IMR-90 (cell line): ENCODE data around the gene TBC1D8. TPM values are rescaled to one million over a fixed set of nuclear protein-coding genes. Genes with fewer than 3 reads are reported as not detected.

ENCODE experiments used
- ATAC-seq: fragments of 200-7000 bp; cut with Tn5 transposase; 2 replicates; pipeline ENCODE4 v1.9.1; 2020; ENCODE audit warnings: low read depth, mild to moderate bottlenecking, moderate library complexity
- BruUV-seq: library from RNA; stranded (reverse); fragments of 400-500 nt; replicated peaks from 2 replicates; lab custom pipeline; 2021; lab: Mats Ljungman, UMichigan
- CTCF ChIA-PET: fragments of 300-600 bp; formaldehyde crosslinking; extraction: SDS; loops from one replicate; lab custom pipeline; 2021; ENCODE audit warnings: antibody characterized with exemption; lab: Yijun Ruan, JAX
- POLR2A ChIA-PET: fragments of 300-600 bp; sonication (Branson Sonifier 250); formaldehyde crosslinking; loops from one replicate; lab custom pipeline; 2022; ENCODE audit warnings: antibody characterized with exemption; ENCODE audit not compliant: unreplicated experiment; lab: Charles Lee
- DNase-seq: peaks from one replicate; pipeline ENCODE4 v3.0.0; 2013
- H2AFZ ChIP-seq: replicated peaks from 2 replicates; pipeline ENCODE3; 2013; ENCODE audit warnings: low read length, mild to moderate bottlenecking; ENCODE audit not compliant: poor library complexity
- H2AK5ac ChIP-seq: 2 replicates; pipeline ENCODE4 v1.6.1; 2013; ENCODE audit warnings: low read depth, low read length, inconsistent platforms
- H2AK9ac ChIP-seq: replicated peaks from 2 replicates; pipeline ENCODE3; 2013; ENCODE audit warnings: mild to moderate bottlenecking, low read depth, low read length, moderate library complexity; ENCODE audit not compliant: poor library complexity
- H2BK120ac ChIP-seq: 2 replicates; pipeline ENCODE4 v1.6.1; 2013; ENCODE audit warnings: low read depth, low read length, inconsistent platforms
- H2BK15ac ChIP-seq: 3 replicates; pipeline ENCODE4 v1.6.1; 2013; ENCODE audit warnings: low read depth, low read length, inconsistent platforms
- H2BK20ac ChIP-seq: 2 replicates; pipeline ENCODE4 v1.6.1; 2013; ENCODE audit warnings: low read depth, mild to moderate bottlenecking, inconsistent platforms, low read length, moderate library complexity
- H2BK5ac ChIP-seq: 2 replicates; pipeline ENCODE4 v1.6.1; 2013; ENCODE audit warnings: mild to moderate bottlenecking, low read depth, low read length, inconsistent platforms; ENCODE audit not compliant: poor library complexity, severe bottlenecking
- H3K14ac ChIP-seq: replicated peaks from 2 replicates; pipeline ENCODE4 v1.6.1; 2013; ENCODE audit warnings: low read depth, low read length, inconsistent platforms
- H3K18ac ChIP-seq: 2 replicates; pipeline ENCODE4 v1.6.1; 2013; ENCODE audit warnings: low read depth, low read length, control low read depth
- H3K23ac ChIP-seq: 2 replicates; pipeline ENCODE4 v1.6.1; 2013; ENCODE audit warnings: low read depth, low read length, inconsistent platforms
- H3K27ac ChIP-seq: 2 replicates; pipeline ENCODE4 v1.5.1; 2013; ENCODE audit warnings: mild to moderate bottlenecking, control low read depth, low read length; ENCODE audit not compliant: insufficient read depth
- H3K27me3 ChIP-seq: 2 replicates; pipeline ENCODE4 v1.6.1; 2013; ENCODE audit warnings: low read length; ENCODE audit not compliant: control insufficient read depth, insufficient read depth
- H3K36me3 ChIP-seq: 2 replicates; pipeline ENCODE4 v1.6.1; 2013; ENCODE audit warnings: low read length, mixed read lengths; ENCODE audit not compliant: control insufficient read depth, insufficient read depth
- H3K4ac ChIP-seq: 2 replicates; pipeline ENCODE4 v1.6.1; 2013; ENCODE audit warnings: low read depth, low read length, inconsistent platforms
- H3K4me1 ChIP-seq: 2 replicates; pipeline ENCODE4 v1.6.1; 2013; ENCODE audit warnings: low read length, mixed read lengths; ENCODE audit not compliant: control insufficient read depth, insufficient read depth
- H3K4me2 ChIP-seq: 2 replicates; pipeline ENCODE4 v1.6.1; 2013; ENCODE audit warnings: low read depth, mild to moderate bottlenecking, control low read depth, low read length, moderate library complexity
- H3K4me3 ChIP-seq: 2 replicates; pipeline ENCODE4 v1.5.1; 2013; ENCODE audit warnings: low read depth, mild to moderate bottlenecking, control low read depth, low read length, moderate library complexity; ENCODE audit not compliant: insufficient read depth
- H3K56ac ChIP-seq: 2 replicates; pipeline ENCODE4 v1.6.1; 2013; ENCODE audit warnings: low read length, inconsistent platforms; ENCODE audit not compliant: insufficient read depth; ENCODE audit errors: extremely low read depth
- H3K79me1 ChIP-seq, 2 experiments: 2 replicates each; pipeline ENCODE4 v1.6.1; 2013; ENCODE audit warnings: low read length in 2 of 2, inconsistent platforms in 1 of 2, low read depth in 1 of 2
- H3K9ac ChIP-seq: 2 replicates; pipeline ENCODE4 v1.6.1; 2013; ENCODE audit warnings: low read depth, low read length, control low read depth
- H3K9me1 ChIP-seq: 2 replicates; pipeline ENCODE4 v1.6.1; 2013; ENCODE audit warnings: low read length, inconsistent platforms; ENCODE audit not compliant: insufficient read depth
- H3K9me3 ChIP-seq: 2 replicates; pipeline ENCODE4 v1.6.1; 2013; ENCODE audit warnings: low read length; ENCODE audit not compliant: control insufficient read depth, insufficient read depth
- H4K20me1 ChIP-seq: 2 replicates; pipeline ENCODE4 v1.6.1; 2013; ENCODE audit warnings: low read length, inconsistent platforms; ENCODE audit not compliant: insufficient read depth
- H4K5ac ChIP-seq: 2 replicates; pipeline ENCODE4 v1.6.1; 2013; ENCODE audit warnings: mild to moderate bottlenecking, low read depth, low read length, control low read depth
- H4K8ac ChIP-seq, 2 experiments: 2 replicates each; pipeline ENCODE4 v1.6.1; 2013; ENCODE audit warnings: low read depth in 2 of 2, low read length in 2 of 2, control low read depth in 1 of 2, inconsistent platforms in 1 of 2
- H4K91ac ChIP-seq: 2 replicates; pipeline ENCODE4 v1.6.1; 2013; ENCODE audit warnings: low read depth, low read length, inconsistent platforms; ENCODE audit not compliant: insufficient read depth
- CHD1 ChIP-seq: IDR thresholded peaks from 2 replicates; pipeline ENCODE4 v1.6.1; 2012; ENCODE audit warnings: low read depth, low read length, improper control_type of control experiment
- CTCF ChIP-seq: conservative IDR thresholded peaks from 2 replicates; pipeline ENCODE4 v1.5.1; 2012; ENCODE audit warnings: mild to moderate bottlenecking, low read depth, low read length, improper control_type of control experiment
- ELK1 ChIP-seq: fragments of 150-350 bp; IDR thresholded peaks from 2 replicates; pipeline ENCODE4 v1.6.1; 2016; ENCODE audit warnings: low read depth, mild to moderate bottlenecking, low read length, moderate library complexity, borderline replicate concordance
- FOS ChIP-seq: fragments of 150-350 bp; IDR thresholded peaks from 2 replicates; pipeline ENCODE4 v1.6.1; 2016; ENCODE audit warnings: low read depth, low read length
- MAZ ChIP-seq: IDR thresholded peaks from 2 replicates; pipeline ENCODE4 v1.6.1; 2012; ENCODE audit warnings: low read depth, mild to moderate bottlenecking, low read length, improper control_type of control experiment, moderate library complexity, borderline replicate concordance
- NFE2L2 ChIP-seq: fragments of 150-350 bp; IDR thresholded peaks from 2 replicates; pipeline ENCODE4 v1.6.1; 2016; ENCODE audit warnings: low read depth, mild to moderate bottlenecking, low read length
- RCOR1 ChIP-seq: IDR thresholded peaks from 2 replicates; pipeline ENCODE4 v1.6.1; 2012; ENCODE audit warnings: mild to moderate bottlenecking, low read length, improper control_type of control experiment; ENCODE audit not compliant: insufficient replicate concordance
- RFX5 ChIP-seq: IDR thresholded peaks from 2 replicates; pipeline ENCODE4 v1.8.0; 2012; ENCODE audit warnings: low read depth, mild to moderate bottlenecking, low read length, moderate library complexity
- SMC3 ChIP-seq: fragments of 150-350 bp; IDR thresholded peaks from 2 replicates; pipeline ENCODE4 v1.6.1; 2016; ENCODE audit warnings: low read depth, mild to moderate bottlenecking, antibody characterized with exemption, low read length, moderate library complexity
- USF2 ChIP-seq: fragments of 150-350 bp; IDR thresholded peaks from 2 replicates; pipeline ENCODE4 v1.6.1; 2017; ENCODE audit warnings: mild to moderate bottlenecking, antibody characterized with exemption, low read length, low read depth
- WGBS, 2 experiments: methylation state at CpG; one replicate each; pipeline versions ENCODE4 v1.1.5 to v1.1.7; 2013; ENCODE audit warnings: missing lambda C conversion rate in 2 of 2; ENCODE audit not compliant: insufficient read length in 1 of 2; ENCODE audit errors: extremely low coverage in 2 of 2; 5-methylcytosine and 5-hydroxymethylcytosine counted together
- dilution Hi-C: fragments of 300-500 bp; cut with HindIII; formaldehyde crosslinking; loops from one replicate; pipeline ENCODE4 v1.14.3; 2018; ENCODE audit warnings: low sequenced_read_pairs; ENCODE audit not compliant: unreplicated experiment
- in situ Hi-C: fragments of 300-500 bp; cut with MboI; formaldehyde crosslinking; loops from 3 replicates; pipeline ENCODE4 v1.14.3; 2019; ENCODE audit warnings: low sequenced_read_pairs, inconsistent platforms, mixed read lengths
- intact Hi-C: fragments of 100-400 bp; cut with micrococcal nuclease; formaldehyde crosslinking; loops from 2 replicates; pipeline ENCODE4 v1.10.0; 2022
- polyA plus RNA-seq, 3 experiments: library from polyadenylated mRNA; depleted of rRNA; stranded (reverse); fragments of >200 nt; gene quantifications; 2 replicates each; pipeline ENCODE4 v1.2.3, GENCODE V29; 2012; ENCODE audit warnings: low replicate concordance in 1 of 3
- total RNA-seq: library from RNA; depleted of rRNA; stranded (reverse); fragments of >200 nt; gene quantifications from 2 replicates; pipeline ENCODE4 v1.2.3, GENCODE V29; 2012

The TBC1D8 gene
- total and polyA plus RNA-seq, 2 of the 4 experiments (the other 2 are of a cell fraction) = 1.3 to 1.5 TPM

- Histone ChIP-seq H3K79me1 (peaks cover 23 to 48% of the 10 kb centered on the region in 2 experiments), H3K4me3 (no peak overlapping the region), H3K23ac (no peak overlapping the region), H2BK120ac (no peak overlapping the region), H2BK5ac (no peak overlapping the region), H4K20me1 (peaks cover 10% of the 10 kb centered on the region; the same call in 1 of the 2 replicates), H3K9me3 (no peaks in the 10 kb centered on the region), H3K14ac (no peak overlapping the region), H3K4me1 (no peaks in the 10 kb centered on the region), H4K8ac (no peak overlapping the region), H3K27ac (no peak overlapping the region), H3K4ac (no peak overlapping the region), H3K27me3 (no peaks in the 10 kb centered on the region), H4K5ac (no peak overlapping the region), H3K56ac (no peak overlapping the region), H3K4me2 (no peak overlapping the region), H2BK15ac (no peak overlapping the region), H3K9me1 (peaks cover 6% of the 10 kb centered on the region; the same call in 1 of the 2 replicates), H2AK5ac (no peak overlapping the region), H2AK9ac (no peak overlapping the region), H3K36me3 (peaks cover 28% of the 10 kb centered on the region), H4K91ac (no peak overlapping the region), H3K9ac (no peak overlapping the region), H3K18ac (no peak overlapping the region), H2BK20ac (no peak overlapping the region), H2AFZ (no peak overlapping the region)
- TF ChIP-seq NFE2L2 (no peak), CHD1 (no peak), MAZ (no peak), RCOR1 (no peak), ELK1 (no peak), SMC3 (no peak), USF2 (no peak), FOS (no peak), CTCF (no peak), RFX5 (no peak)
- dilution Hi-C loops (no loop called here), intact Hi-C loops (no loop called here), in situ Hi-C loops (no loop called here)
- no peak for ATAC-seq
- DNase-seq = no peak
- WGBS, 2 experiments = no CpG with 5 or more reads among the region's 3 CpGs
- ChIA-PET POLR2A (no interaction called here), CTCF (interaction anchor here (0.9 kb wide), 1 partner anchor 10 kb away, joined by 3 read pairs; no protein-coding TSS in a partner anchor)
- no TSS peak for BruUV-seq
Observed at GRCh38 chr2:101017371-101017770, 133.8 kb downstream of the TBC1D8 start.
